Measurements from ENCODE around the gene HLCS. TPM values are rescaled to one million over a fixed set of nuclear protein-coding genes. Genes with fewer than 3 reads are reported as not detected.

The HLCS gene
- total and polyA plus RNA-seq, 8 donors: 15.9 to 25.3 (median 16.7) TPM

- intact Hi-C loops (cut with DNase I): no loop called here
- Histone ChIP-seq H3K27ac (no peak overlapping the region), H3K36me3 (no peaks in the 10 kb centered on the region), H3K4me3 (no peak overlapping the region), H3K9me3 (no peaks in the 10 kb centered on the region), H3K27me3 (no peaks in the 10 kb centered on the region), H3K4me1 (no peaks in the 10 kb centered on the region)
- DNase-seq (no peak), ATAC-seq (no peak)
- TF ChIP-seq CTCF (IDR thresholded peaks at IDR 0.05): no peak
Observed at GRCh38 chr21:36851121-36851520, 115.3 kb downstream of the HLCS start.

DNA sequence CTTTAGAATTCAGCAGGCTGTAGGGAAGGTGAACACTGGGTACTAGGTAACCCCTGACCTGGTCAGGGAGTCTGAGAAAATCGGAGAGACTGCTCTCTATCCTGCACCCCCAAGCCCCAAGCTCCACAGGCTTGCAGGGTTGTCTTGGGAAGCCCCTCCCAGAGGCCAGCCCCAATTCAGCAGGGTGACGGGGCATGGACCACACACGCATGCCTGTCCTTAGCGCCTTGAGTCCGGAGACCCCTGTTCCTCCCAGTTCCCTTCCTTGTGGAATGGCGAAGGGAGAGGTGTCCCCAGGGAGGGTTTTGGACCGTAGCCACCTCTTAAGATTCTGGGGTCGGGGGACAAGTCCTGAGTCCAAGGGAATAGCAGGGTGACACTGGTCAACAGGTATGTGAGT is 116.1 kb downstream of the HLCS start:
- intact Hi-C loops (cut with DNase I): no loop called here
- ATAC-seq: no peak
- Histone ChIP-seq H3K36me3 (no peaks in the 10 kb centered on the region), H3K4me3 (no peak overlapping the region), H3K27me3 (no peaks in the 10 kb centered on the region), H3K27ac (no peak overlapping the region), H3K4me1 (no peaks in the 10 kb centered on the region), H3K9me3 (no peaks in the 10 kb centered on the region)
- no peak for DNase-seq
- TF ChIP-seq CTCF (IDR thresholded peaks at IDR 0.05): no peak

DNA sequence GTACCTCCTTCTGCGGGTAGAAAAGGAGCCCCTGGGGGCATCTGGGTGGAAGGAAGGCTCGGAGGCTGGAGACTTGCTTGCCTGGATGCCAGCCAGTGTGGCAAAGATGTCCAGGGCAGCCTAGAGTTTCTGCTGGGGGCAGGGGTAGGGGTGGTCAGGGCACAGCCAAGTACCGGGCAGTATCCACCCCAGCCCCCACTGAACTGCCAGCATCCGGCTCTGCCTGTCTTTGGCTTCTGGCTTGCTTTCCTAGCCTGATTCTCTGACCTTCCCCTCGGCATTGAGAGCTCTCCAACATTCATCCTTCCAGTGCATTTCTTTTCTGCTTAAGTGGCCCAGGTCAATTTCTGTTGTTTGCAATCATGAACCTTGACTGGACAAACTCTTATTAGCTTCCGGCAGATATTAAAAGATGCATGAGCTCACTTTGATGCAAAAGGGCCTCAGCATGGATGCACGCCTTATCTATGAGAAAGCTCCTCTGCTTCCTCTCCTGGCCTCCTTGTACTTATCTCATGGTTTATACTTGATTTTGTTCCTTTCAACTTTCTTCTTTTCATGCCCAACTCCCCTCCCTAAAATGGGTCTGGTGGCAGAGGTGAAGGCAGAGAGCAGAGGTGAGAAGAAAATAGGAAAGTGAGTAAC is 116.9 kb downstream of the HLCS start:
- DNase-seq: no peak

GRCh38 chr21:36848730-36849274 is 117.7 kb downstream of the HLCS start:
- DNase-seq (no peak), ATAC-seq (no peak)
- Histone ChIP-seq H3K4me3 (no peak overlapping the region), H3K27me3 (no peaks in the 10 kb centered on the region), H3K9me3 (no peaks in the 10 kb centered on the region), H3K36me3 (no peaks in the 10 kb centered on the region), H3K27ac (no peak overlapping the region), H3K4me1 (no peaks in the 10 kb centered on the region)
- intact Hi-C loops (cut with DNase I): no loop called here
- TF ChIP-seq CTCF (IDR thresholded peaks at IDR 0.05): no peak

More for the DNA sequence above, 116.9 kb downstream of the HLCS start:
- Histone ChIP-seq H3K27ac (no peak overlapping the region), H3K27me3 (no peaks in the 10 kb centered on the region), H3K9me3 (no peaks in the 10 kb centered on the region), H3K36me3 (no peaks in the 10 kb centered on the region), H3K4me3 (no peak overlapping the region), H3K4me1 (no peaks in the 10 kb centered on the region)
- intact Hi-C loops (cut with DNase I): no loop called here
- no peak for ATAC-seq
- no peak for TF ChIP-seq CTCF (IDR thresholded peaks at IDR 0.05)

DNA sequence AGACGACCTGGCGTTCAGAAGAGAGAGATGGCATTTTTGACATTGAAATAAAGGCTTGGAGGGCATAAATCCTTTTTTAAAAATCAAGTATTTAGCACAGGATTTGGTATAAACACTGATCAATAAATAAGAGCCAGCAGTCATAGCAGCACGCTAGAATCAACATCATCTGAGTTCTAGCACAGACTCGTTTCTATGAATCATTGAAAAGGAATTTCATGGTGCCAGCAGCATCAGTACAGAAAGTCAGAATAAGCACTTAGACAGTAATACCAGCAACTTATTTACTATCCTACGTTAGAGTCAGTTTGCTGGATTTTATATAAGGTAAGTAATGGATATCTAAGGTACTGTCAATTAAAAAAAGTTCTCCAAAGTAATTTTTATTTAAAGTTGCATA is 119.3 kb downstream of the HLCS start:
- DNase-seq (no peak), ATAC-seq (peak; percentile 67)
- intact Hi-C loops (cut with DNase I): no loop called here
- Histone ChIP-seq H3K27ac (no peak overlapping the region), H3K9me3 (no peaks in the 10 kb centered on the region), H3K36me3 (no peaks in the 10 kb centered on the region), H3K4me1 (no peaks in the 10 kb centered on the region), H3K27me3 (no peaks in the 10 kb centered on the region), H3K4me3 (no peak overlapping the region)
- no peak for TF ChIP-seq CTCF (IDR thresholded peaks at IDR 0.05)
